Duodenal mucosa (tissue), 2 donors: ENCODE measurements around the gene ERN1.
"Not testable (repeated sequence)": the region's sequence is repeated elsewhere in the genome, so short reads cannot be mapped to it uniquely, and the experiment has no call there.

Source experiments
- H3K27ac ChIP-seq: one replicate; pipeline ENCODE4 v1.7.0; 2013; ENCODE audit warnings: low read depth, low read length
- H3K27me3 ChIP-seq, 2 donors: one replicate each; pipeline ENCODE4 v1.7.0; 2013; ENCODE audit warnings: low read length in 2 of 2, control low read depth in 1 of 2; ENCODE audit not compliant: insufficient read depth in 2 of 2, control insufficient read depth in 1 of 2
- H3K36me3 ChIP-seq, 2 donors: one replicate each; pipeline ENCODE4 v1.7.0; 2013; ENCODE audit warnings: low read length in 2 of 2, control low read depth in 1 of 2; ENCODE audit not compliant: insufficient read depth in 2 of 2, control insufficient read depth in 1 of 2
- H3K4me1 ChIP-seq, 2 donors: one replicate each; pipeline ENCODE4 v1.7.0; 2013; ENCODE audit warnings: low read length in 2 of 2, control low read depth in 1 of 2; ENCODE audit not compliant: insufficient read depth in 2 of 2, control insufficient read depth in 1 of 2
- H3K4me3 ChIP-seq, 2 donors: one replicate each; pipeline ENCODE4 v1.7.0; 2013; ENCODE audit warnings: low read length in 2 of 2, low read depth in 1 of 2
- H3K9ac ChIP-seq, 2 donors: one replicate each; pipeline ENCODE4 v1.7.0; 2013; ENCODE audit warnings: low read length in 2 of 2, low read depth in 1 of 2
- H3K9me3 ChIP-seq, 2 donors: one replicate each; pipeline ENCODE4 v1.7.0; 2013; ENCODE audit warnings: low read length in 2 of 2, control low read depth in 1 of 2; ENCODE audit not compliant: control insufficient read depth in 1 of 2

Gene ERN1

DNA sequence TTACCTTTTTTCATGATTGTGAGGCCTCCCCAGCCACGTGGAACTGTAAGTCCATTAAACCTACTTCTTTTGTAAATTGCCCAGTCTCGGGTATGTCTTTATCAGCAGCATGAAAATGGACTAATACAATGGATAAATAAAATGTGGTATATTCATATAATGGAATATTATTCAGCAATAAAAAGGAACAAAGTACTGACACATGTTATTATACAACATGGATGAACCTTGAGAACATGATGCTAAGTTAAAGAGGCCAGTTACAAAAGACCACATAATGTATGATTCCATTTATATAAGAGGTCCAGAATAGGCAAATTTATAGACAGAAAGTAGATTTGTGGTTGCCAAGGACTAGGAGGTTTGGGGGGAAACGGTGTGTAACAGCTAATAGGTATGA is 5.3 kb downstream of the ERN1 start:
- Histone ChIP-seq H3K27ac (no peak overlapping the region), H3K4me1 (peaks cover 29 to 41% of the 10 kb centered on the region in 2 donors), H3K9ac (no peak overlapping the region), H3K4me3 (no peak overlapping the region), H3K36me3 (peaks cover 0 to 3% of the 10 kb centered on the region in 2 donors), H3K27me3 (no peaks in the 10 kb centered on the region), H3K9me3 (no peaks in the 10 kb centered on the region)

- no peaks in the 10 kb centered on the region for H3K27me3 ChIP-seq
- no peak overlapping the region for H3K9ac ChIP-seq
- H3K36me3 ChIP-seq: peaks cover 0 to 3% of the 10 kb centered on the region in 2 donors
- peaks cover 37 to 43% of the 10 kb centered on the region in 2 donors for H3K4me1 ChIP-seq
- H3K9me3 ChIP-seq: no peaks in the 10 kb centered on the region
- H3K4me3 ChIP-seq: no peak overlapping the region
- no peak overlapping the region for H3K27ac ChIP-seq
These were observed 6.8 kb downstream of the ERN1 start for GRCh38 chr17:64123114-64123513.

DNA sequence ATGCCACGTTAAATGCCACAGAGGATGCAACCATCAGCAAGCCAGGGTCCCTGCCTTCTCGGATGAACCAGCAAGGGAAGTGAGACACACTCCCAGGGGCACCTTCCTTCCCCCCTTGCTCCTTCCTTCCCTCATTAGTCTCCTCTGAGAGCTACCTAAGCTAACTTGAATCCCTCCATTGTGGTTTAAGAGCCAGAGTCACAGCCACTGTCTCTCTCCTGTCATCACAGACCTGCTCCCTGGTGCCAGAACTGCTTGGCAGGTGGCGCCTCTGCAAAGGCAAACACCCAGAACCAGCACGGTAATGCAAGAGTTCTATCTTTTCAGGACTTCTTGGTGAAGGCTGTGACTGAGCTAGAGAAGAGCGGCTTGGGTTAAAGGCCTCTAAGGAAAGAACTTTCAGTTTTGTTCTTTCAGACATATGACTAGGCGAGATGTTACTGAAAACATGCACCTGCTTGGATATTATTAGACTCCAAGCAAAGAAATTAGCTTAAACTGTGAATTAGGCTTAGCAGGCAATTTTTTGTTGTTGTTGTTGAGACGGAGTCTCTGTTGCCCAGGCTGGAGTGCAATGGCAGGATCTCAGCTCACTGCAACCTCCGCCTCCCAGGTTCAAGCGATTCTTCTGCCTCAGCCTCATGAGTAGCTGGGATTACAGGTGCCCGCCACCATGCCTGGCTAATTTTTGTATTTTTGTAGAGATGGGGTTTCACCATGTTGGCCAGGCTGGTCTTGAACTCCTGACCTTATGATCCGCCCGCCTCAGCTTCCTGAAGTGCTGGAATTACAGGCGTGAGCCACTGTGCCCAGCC is 8.8 kb downstream of the ERN1 start:
- peak overlapping the region; percentile 53 to 61 for H3K9ac ChIP-seq
- H3K27ac ChIP-seq, H3K27me3 ChIP-seq, H3K9me3 ChIP-seq, H3K36me3 ChIP-seq: not testable (repeated sequence)
- H3K4me1 ChIP-seq: peaks cover 43% of the 10 kb centered on the region in 2 donors
- peak overlapping the region; percentile 38 to 41 for H3K4me3 ChIP-seq

DNA sequence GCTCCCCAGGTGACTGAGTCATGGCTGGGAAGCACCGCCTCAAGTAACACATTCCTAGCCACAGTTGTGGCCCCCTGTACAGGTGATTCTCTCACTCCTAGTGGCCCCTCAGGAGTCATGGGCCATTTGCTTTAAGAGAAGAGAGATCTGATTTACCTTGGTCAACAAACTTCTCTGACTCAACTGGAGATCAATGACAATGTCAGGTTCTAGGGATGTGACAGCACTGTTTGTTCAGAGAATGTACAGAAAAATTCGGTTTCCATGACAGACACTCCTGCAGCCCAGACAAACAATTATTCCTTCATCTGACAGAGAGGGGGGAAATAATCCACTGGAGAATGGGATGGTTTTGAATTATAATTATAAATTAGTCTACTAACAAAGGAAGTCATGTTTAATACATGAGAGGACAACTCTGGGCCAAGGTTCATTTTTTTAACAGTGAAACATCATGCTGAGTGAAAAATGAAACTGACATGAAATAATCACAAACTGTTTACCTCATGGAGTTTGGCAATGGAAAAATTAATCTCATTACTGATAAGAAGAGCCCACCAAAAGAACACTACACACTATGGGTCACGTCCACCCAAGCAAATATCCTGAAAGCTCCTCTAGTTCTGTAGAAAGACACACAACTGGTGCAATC is 9.7 kb downstream of the ERN1 start:
- no peaks in the 10 kb centered on the region for H3K9me3 ChIP-seq
- H3K4me1 ChIP-seq: peaks cover 47 to 52% of the 10 kb centered on the region in 2 donors
- no peak overlapping the region for H3K27ac ChIP-seq
- H3K36me3 ChIP-seq: peaks cover 0 to 3% of the 10 kb centered on the region in 2 donors
- H3K9ac ChIP-seq: peak overlapping the region in 1 of 2 donors; percentile 53
- H3K4me3 ChIP-seq: peak overlapping the region in 1 of 2 donors; percentile 41
- no peaks in the 10 kb centered on the region for H3K27me3 ChIP-seq

- peak overlapping the region in 1 of 2 donors; percentile 15 for H3K9ac ChIP-seq
- H3K36me3 ChIP-seq: peaks cover 0 to 3% of the 10 kb centered on the region in 2 donors
- no peak overlapping the region for H3K27ac ChIP-seq
- H3K9me3 ChIP-seq: no peaks in the 10 kb centered on the region
- no peaks in the 10 kb centered on the region for H3K27me3 ChIP-seq
- peaks cover 56 to 61% of the 10 kb centered on the region in 2 donors for H3K4me1 ChIP-seq
- H3K4me3 ChIP-seq: no peak overlapping the region
These were observed 11.7 kb downstream of the ERN1 start for GRCh38 chr17:64117981-64118979.

- H3K27ac ChIP-seq: no peak overlapping the region
- no peak overlapping the region for H3K9ac ChIP-seq
- no peaks in the 10 kb centered on the region for H3K36me3 ChIP-seq
- no peaks in the 10 kb centered on the region for H3K27me3 ChIP-seq
- H3K9me3 ChIP-seq: no peaks in the 10 kb centered on the region
- peaks cover 52 to 54% of the 10 kb centered on the region in 2 donors for H3K4me1 ChIP-seq
- no peak overlapping the region for H3K4me3 ChIP-seq
These were observed 14.0 kb downstream of the ERN1 start for GRCh38 chr17:64115822-64116534.

DNA sequence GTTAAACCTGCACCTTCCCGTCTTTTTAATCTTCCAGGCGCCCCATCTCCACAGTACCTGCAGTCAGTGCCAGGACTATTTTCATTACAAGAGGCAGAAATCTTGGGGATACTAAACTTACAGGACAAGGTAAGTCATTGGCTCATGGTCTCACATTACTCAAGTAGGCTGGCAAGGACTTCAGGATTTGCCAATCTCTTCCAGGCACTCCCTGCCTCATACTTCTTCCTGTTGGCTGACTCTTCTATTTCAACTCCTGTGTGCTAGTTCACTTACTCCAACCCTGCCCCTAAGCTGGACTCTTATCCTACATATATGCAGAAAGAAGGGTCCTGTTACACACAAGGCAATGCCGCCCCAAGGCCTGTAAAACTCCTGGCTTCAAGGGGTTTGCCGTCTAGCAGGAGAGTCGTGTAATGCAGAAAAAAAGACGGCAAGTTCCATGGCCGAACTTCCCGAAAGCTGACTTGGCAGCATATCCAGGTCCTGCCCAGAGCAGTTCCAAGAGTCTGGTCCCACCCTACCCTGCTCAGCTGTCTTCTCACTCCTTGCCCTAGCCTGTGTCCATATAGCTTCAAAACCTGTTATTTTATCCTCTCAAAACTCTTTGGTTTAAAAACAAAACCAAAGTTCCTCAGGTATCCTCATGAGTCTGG is 14.8 kb downstream of the ERN1 start:
- H3K4me3 ChIP-seq: no peak overlapping the region
- no peak overlapping the region for H3K9ac ChIP-seq
- no peaks in the 10 kb centered on the region for H3K36me3 ChIP-seq
- H3K27me3 ChIP-seq: no peaks in the 10 kb centered on the region
- H3K27ac ChIP-seq: no peak overlapping the region
- H3K4me1 ChIP-seq: peaks cover 44 to 46% of the 10 kb centered on the region in 2 donors
- H3K9me3 ChIP-seq: no peaks in the 10 kb centered on the region

GRCh38 chr17:64113006-64113405 is 16.9 kb downstream of the ERN1 start:
- Histone ChIP-seq H3K36me3 (no peaks in the 10 kb centered on the region), H3K4me1 (peaks cover 34 to 40% of the 10 kb centered on the region in 2 donors), H3K9ac (no peak overlapping the region), H3K9me3 (no peaks in the 10 kb centered on the region), H3K27me3 (no peaks in the 10 kb centered on the region), H3K4me3 (no peak overlapping the region), H3K27ac (no peak overlapping the region)

- Histone ChIP-seq H3K9me3 (no peaks in the 10 kb centered on the region), H3K4me3 (no peak overlapping the region), H3K36me3 (no peaks in the 10 kb centered on the region), H3K9ac (no peak overlapping the region), H3K4me1 (peaks cover 39 to 44% of the 10 kb centered on the region in 2 donors), H3K27ac (no peak overlapping the region), H3K27me3 (no peaks in the 10 kb centered on the region)
These were observed 18.1 kb downstream of the ERN1 start for GRCh38 chr17:64111831-64112230.
